Measurements from ENCODE around the gene RHOBTB1.

RHOBTB1 gene

DNA sequence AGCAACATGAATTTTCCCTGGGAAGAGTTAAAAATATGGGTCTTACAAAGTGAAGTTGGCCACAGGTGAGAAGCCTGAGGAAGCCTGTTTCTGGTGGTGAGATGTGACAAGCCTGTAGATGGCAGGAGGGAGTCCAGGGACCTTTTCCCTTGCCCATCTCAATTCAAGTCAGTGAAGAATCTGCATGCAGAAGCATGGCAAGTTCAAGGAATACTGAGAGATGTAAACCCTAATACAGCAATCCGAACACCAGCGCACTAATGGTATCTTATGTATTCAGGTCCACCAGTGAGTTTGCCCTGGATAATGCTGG, 73.6 kb downstream of the RHOBTB1 start:
- TF ChIP-seq, protein P1, sequence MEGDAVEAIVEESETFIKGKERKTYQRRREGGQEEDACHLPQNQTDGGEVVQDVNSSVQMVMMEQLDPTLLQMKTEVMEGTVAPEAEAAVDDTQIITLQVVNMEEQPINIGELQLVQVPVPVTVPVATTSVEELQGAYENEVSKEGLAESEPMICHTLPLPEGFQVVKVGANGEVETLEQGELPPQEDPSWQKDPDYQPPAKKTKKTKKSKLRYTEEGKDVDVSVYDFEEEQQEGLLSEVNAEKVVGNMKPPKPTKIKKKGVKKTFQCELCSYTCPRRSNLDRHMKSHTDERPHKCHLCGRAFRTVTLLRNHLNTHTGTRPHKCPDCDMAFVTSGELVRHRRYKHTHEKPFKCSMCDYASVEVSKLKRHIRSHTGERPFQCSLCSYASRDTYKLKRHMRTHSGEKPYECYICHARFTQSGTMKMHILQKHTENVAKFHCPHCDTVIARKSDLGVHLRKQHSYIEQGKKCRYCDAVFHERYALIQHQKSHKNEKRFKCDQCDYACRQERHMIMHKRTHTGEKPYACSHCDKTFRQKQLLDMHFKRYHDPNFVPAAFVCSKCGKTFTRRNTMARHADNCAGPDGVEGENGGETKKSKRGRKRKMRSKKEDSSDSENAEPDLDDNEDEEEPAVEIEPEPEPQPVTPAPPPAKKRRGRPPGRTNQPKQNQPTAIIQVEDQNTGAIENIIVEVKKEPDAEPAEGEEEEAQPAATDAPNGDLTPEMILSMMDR (IDR thresholded peaks at IDR 0.05; ENCODE audit: borderline replicate concordance, insufficient read depth, low read depth, low read length) = peak; percentile 10; the same call in 1 of the 2 replicates
- H3K4me3 ChIP-seq (ENCODE audit: low read depth, low read length) = no peak overlapping the region

DNA sequence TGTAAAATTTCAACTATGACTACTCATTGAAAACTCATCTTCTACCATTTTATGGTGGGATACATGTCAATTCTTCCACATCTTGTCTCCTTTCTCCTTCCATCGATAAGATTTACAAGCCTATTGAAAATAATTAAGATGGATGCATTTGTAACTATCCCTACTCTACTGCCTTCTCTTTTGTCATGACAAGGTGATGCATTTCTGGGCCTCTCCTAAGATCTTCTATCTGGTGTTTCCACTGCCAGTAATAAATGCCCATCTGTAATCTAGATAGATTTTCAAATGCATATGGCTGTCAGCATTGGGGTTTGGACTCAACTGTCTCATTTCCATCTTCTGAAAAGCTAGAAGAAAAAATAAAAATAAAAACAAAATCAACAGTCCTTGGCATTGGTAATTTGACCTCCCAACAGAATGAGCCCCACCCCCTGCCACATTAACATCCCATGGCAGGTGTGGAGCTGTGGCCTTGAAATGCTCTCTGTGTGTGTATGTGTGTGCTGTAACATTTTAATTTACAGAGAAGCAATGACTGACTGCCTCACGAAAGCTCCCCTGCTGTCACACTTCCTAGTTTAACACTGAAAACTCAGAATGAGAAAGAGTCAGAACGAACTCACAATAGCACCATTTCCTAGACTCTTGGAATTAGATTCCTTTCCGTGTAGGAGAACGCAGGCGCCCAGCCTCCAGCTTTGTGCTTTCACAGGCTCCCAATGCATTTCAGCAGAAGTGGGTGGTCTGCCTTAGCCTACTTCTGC, 74.2 kb downstream of the RHOBTB1 start:
- no peak overlapping the region for H3K4me3 ChIP-seq (ENCODE audit: low read depth, low read length)
- TF ChIP-seq, protein P1 (IDR thresholded peaks at IDR 0.05; ENCODE audit: borderline replicate concordance, insufficient read depth, low read depth, low read length) = no peak

DNA sequence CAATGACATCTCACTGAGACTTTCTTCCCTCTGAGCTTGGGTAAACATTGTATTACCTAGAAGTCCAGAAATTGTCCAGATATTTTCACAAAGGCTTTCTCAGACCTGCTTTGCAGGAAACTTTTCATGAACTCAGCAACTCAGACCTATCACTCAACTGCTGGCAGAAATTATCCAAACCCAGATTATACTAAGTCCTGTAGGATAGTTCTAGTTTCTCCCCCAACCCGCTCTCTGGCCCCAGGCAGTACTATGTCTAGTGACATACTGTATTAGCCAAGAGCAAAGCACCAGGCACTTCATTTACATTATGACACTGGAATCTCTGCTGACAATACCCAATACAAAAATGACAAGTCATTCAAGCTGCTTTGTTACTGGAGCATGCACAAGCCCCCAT, 75.0 kb downstream of the RHOBTB1 start:
- H3K4me3 ChIP-seq (ENCODE audit: low read depth, low read length) = no peak overlapping the region
- TF ChIP-seq, protein P1 (IDR thresholded peaks at IDR 0.05; ENCODE audit: borderline replicate concordance, insufficient read depth, low read depth, low read length) = no peak

DNA sequence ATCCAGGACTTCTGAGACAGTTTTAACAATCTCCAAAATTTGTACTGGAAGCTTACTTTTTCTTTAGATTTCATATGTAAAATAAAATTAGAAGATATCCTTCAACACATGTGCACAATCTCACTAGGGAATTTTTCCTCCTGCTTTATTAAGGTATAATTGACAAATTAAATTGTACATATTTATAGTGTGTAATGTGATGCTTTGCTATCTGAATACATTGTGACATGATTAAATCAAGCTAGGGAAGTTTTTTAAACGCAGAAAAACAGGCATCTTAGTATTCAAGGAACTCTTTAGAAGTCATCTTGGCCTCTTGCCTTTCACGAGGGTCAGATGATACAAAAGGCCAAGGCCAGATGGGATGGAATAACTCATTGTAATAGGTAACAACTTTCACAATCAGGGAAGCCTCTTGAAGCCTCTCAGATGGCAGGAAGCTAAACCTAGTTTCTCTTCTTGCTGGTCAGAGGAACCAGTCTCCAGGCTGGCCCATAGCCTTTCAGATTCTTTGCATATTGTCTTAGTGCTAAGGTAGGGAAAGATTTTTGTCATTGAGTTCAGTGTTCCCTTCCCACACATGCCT, 78.7 kb downstream of the RHOBTB1 start:
- TF ChIP-seq, protein P1 (IDR thresholded peaks at IDR 0.05; ENCODE audit: borderline replicate concordance, insufficient read depth, low read depth, low read length) = no peak

DNA sequence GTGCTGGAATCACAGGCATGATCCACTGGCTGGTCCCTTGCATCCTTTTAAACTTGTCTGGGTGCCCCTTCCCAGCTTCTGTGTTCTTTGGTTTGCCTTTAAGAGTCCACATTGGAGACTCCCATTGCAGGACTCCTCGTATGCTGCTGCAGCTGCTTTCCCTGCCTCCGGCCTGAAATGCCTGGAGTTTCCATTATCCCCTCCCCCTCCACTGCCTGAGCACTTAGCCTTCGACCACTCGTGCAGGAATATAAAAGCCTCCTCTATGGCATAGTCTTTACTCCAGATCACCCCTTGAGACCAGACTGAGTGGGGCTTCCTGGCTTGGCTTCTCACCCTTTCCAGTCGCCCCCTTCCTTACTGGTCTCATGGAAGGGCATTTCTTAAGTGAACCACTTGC, 80.2 kb downstream of the RHOBTB1 start:
- TF ChIP-seq, protein P1 (IDR thresholded peaks at IDR 0.05; ENCODE audit: borderline replicate concordance, insufficient read depth, low read depth, low read length) = no peak
- H3K4me3 ChIP-seq (ENCODE audit: low read depth, low read length) = no peak overlapping the region

More for the DNA sequence above, 78.7 kb downstream of the RHOBTB1 start:
- no peak overlapping the region for H3K4me3 ChIP-seq (ENCODE audit: low read depth, low read length)

DNA sequence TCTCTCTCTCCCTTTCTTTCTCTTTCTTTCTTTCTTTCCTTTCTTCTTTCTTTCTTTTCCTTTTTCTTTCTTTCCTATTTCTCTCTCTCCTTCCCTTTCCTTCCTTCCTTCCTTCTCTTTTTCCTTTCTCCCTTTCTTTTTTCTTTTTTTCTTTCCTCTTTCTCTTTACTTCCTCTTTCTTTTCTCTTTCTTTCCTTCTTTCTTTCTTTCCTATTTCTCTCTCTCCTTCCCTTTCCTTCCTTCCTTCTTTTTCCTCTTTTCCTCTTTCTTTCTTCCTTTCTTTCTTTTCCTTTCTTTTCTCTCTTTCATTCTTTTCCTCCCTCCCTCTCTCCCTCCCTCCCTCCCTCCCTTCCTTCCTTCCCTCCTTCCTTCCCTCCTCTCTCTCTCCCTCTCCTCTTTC, 81.5 kb downstream of the RHOBTB1 start:
- no peak overlapping the region for H3K4me3 ChIP-seq (ENCODE audit: low read depth, low read length)
- TF ChIP-seq, protein P1 (IDR thresholded peaks at IDR 0.05; ENCODE audit: borderline replicate concordance, insufficient read depth, low read depth, low read length) = no peak

DNA sequence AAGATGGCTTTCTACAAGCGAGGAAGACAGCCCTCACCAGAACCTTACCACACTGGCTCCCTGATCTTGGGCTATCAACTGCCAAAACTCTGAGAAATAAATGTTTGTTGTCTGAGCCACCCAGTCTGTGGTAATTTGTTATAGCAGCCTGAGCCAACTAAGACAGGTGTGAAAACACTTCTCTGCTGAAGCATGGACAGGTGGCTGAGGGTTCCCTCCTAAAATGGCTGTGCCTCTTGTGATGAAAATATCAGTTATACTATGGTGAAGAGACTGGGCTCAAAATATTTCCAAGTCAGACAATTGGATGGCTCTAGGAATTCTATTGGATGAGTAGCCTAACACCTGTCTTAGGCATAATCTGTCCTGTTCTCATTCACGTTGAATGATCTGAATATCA, 87.6 kb downstream of the RHOBTB1 start:
- TF ChIP-seq, protein P1 (IDR thresholded peaks at IDR 0.05; ENCODE audit: borderline replicate concordance, insufficient read depth, low read depth, low read length) = no peak
- no peak overlapping the region for H3K4me3 ChIP-seq (ENCODE audit: low read depth, low read length)

Measured in GM12875 (cell line).